ENCODE results near the gene C19orf67. TPM values are rescaled to one million over a fixed set of nuclear protein-coding genes. Genes with fewer than 3 reads are reported as not detected.

Gene C19orf67
- total RNA-seq, 1 experiment from 2014 or later, result 0.28 TPM

DNA sequence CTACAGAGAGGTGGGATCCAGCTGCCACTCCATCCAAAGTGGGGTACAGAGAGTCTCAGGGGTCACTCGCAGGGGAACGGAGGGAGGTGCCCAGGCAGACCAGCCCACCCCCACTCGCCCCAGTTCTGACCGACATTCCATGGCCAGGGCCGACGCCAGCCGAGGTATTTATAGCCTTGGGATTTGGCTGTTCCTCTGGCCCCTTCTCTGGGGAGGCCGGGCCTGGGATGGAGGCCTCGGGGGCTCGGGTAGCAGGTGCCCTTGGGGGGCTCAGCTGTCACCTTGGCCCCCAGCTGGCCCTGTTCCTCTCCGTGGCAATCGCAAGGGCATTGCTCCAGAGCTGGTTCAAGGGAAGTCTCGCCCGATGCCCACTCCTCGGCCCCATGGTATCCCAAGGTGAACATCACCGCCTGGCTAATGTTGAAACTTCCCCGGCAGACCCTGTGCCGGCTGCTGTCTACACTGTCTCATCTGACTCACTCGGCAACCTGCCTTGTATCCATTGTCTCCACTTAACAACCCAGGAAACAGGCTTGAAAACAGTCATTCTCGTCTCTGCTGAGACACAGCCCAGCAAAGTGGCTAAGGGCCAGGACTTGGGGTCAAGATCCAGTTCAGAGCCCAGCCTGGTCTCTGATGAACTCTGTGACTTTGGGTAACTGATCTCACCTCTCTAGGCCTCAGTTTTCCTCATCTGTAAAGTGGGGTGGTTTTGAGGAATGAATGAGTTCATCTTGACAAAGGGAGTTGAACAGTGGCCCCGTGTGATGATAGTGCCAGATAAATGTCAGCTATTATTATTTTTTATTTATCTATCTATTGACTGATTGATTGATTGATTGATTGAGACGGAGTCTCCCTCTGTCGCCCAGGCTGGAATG, 22.2 kb upstream of the C19orf67 start:
- no peak for DNase-seq (ENCODE audit: low read depth, low spot score)
- ATAC-seq, result peak; percentile 47; the same call in 1 of the 2 replicates
- H3K36me3 ChIP-seq (ENCODE audit: control insufficient read depth, insufficient read depth, low read length), result no peaks in the 10 kb centered on the region
- TF ChIP-seq, protein P1, sequence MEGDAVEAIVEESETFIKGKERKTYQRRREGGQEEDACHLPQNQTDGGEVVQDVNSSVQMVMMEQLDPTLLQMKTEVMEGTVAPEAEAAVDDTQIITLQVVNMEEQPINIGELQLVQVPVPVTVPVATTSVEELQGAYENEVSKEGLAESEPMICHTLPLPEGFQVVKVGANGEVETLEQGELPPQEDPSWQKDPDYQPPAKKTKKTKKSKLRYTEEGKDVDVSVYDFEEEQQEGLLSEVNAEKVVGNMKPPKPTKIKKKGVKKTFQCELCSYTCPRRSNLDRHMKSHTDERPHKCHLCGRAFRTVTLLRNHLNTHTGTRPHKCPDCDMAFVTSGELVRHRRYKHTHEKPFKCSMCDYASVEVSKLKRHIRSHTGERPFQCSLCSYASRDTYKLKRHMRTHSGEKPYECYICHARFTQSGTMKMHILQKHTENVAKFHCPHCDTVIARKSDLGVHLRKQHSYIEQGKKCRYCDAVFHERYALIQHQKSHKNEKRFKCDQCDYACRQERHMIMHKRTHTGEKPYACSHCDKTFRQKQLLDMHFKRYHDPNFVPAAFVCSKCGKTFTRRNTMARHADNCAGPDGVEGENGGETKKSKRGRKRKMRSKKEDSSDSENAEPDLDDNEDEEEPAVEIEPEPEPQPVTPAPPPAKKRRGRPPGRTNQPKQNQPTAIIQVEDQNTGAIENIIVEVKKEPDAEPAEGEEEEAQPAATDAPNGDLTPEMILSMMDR (IDR thresholded peaks at IDR 0.05), result no peak
- ChIA-PET POLR2A (no interaction called here), CTCF (no interaction called here)
- H3K4me3 ChIP-seq (ENCODE audit: low read depth in 2 of 2, low read length in 2 of 2), result no peak overlapping the region
- peaks cover 7% of the 10 kb centered on the region for H3K4me1 ChIP-seq (ENCODE audit: control insufficient read depth, insufficient read depth, low read length)
- intact Hi-C loops (cut with micrococcal nuclease; ENCODE audit: unreplicated experiment) (no loop called here), in situ Hi-C loops (cut with HindIII; ENCODE audit: low pct_unique_long_range_greater_than_20kb, low sequenced_read_pairs) (no loop called here)
- no peaks in the 10 kb centered on the region for H3K27me3 ChIP-seq (ENCODE audit: control insufficient read depth, insufficient read depth, low read length)
- H3K9me3 ChIP-seq (ENCODE audit: control insufficient read depth, insufficient read depth, low read depth, low read length), result no peaks in the 10 kb centered on the region
- BruUV-seq (replicated peaks), result no TSS peak
- no peak overlapping the region for H3K27ac ChIP-seq (ENCODE audit: low read length)

DNA sequence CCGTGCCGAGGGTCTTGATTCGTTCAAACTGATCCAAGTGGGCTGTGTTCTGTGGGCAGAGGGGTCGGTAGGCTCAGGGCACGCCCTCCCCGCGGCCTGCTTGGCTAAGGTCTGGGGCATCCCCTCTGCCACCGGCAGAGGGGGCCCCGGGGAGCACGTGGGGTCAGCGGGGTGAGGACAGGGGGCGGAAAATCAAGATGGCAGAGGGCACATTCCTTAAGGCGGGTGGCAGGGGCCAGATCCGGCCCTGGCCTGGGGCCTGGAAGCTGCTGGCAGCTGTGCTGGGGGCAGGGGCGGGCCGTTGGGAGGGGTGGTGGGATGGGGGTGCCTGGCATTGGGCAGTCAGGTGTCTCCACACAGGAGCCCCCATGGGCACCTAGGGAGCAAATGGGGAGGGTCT, 21.3 kb upstream of the C19orf67 start:
- H3K9me3 ChIP-seq (ENCODE audit: control insufficient read depth, insufficient read depth, low read depth, low read length), result no peaks in the 10 kb centered on the region
- CTCF ChIA-PET, result no interaction called here
- POLR2A ChIA-PET, result no interaction called here
- no TSS peak for BruUV-seq (replicated peaks)
- ATAC-seq (no peak), DNase-seq (ENCODE audit: low read depth, low spot score) (no peak)
- H3K27ac ChIP-seq (ENCODE audit: low read length), result no peak overlapping the region
- H3K4me3 ChIP-seq (ENCODE audit: low read depth in 2 of 2, low read length in 2 of 2), result no peak overlapping the region
- no peaks in the 10 kb centered on the region for H3K27me3 ChIP-seq (ENCODE audit: control insufficient read depth, insufficient read depth, low read length)
- in situ Hi-C loops (cut with HindIII; ENCODE audit: low pct_unique_long_range_greater_than_20kb, low sequenced_read_pairs), result no loop called here
- H3K36me3 ChIP-seq (ENCODE audit: control insufficient read depth, insufficient read depth, low read length), result no peaks in the 10 kb centered on the region
- intact Hi-C loops (cut with micrococcal nuclease; ENCODE audit: unreplicated experiment), result no loop called here
- H3K4me1 ChIP-seq (ENCODE audit: control insufficient read depth, insufficient read depth, low read length), result no peaks in the 10 kb centered on the region
- TF ChIP-seq SIN3A (IDR thresholded peaks at IDR 0.05; ENCODE audit: borderline replicate concordance, insufficient read depth, low read depth, low read length), result no peak
- TF ChIP-seq, protein P1 (IDR thresholded peaks at IDR 0.05), result no peak
- TF ChIP-seq, protein P2, sequence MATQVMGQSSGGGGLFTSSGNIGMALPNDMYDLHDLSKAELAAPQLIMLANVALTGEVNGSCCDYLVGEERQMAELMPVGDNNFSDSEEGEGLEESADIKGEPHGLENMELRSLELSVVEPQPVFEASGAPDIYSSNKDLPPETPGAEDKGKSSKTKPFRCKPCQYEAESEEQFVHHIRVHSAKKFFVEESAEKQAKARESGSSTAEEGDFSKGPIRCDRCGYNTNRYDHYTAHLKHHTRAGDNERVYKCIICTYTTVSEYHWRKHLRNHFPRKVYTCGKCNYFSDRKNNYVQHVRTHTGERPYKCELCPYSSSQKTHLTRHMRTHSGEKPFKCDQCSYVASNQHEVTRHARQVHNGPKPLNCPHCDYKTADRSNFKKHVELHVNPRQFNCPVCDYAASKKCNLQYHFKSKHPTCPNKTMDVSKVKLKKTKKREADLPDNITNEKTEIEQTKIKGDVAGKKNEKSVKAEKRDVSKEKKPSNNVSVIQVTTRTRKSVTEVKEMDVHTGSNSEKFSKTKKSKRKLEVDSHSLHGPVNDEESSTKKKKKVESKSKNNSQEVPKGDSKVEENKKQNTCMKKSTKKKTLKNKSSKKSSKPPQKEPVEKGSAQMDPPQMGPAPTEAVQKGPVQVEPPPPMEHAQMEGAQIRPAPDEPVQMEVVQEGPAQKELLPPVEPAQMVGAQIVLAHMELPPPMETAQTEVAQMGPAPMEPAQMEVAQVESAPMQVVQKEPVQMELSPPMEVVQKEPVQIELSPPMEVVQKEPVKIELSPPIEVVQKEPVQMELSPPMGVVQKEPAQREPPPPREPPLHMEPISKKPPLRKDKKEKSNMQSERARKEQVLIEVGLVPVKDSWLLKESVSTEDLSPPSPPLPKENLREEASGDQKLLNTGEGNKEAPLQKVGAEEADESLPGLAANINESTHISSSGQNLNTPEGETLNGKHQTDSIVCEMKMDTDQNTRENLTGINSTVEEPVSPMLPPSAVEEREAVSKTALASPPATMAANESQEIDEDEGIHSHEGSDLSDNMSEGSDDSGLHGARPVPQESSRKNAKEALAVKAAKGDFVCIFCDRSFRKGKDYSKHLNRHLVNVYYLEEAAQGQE (IDR thresholded peaks at IDR 0.05; ENCODE audit: insufficient read depth in 1 of 2, low read depth in 2 of 2, low read length in 1 of 2), result no peak
- TF ChIP-seq TCF7L2 (IDR thresholded peaks at IDR 0.05; ENCODE audit: low read depth, low read length), result no peak
- TF ChIP-seq POLR2AphosphoS5 (IDR thresholded peaks at IDR 0.05; ENCODE audit: low read depth, low read length), result no peak

Data from Panc1 (cell line).